Stimulated activated CD8-positive, alpha-beta memory T cell treated with anti-CD3 and anti-CD28 coated beads, Interleukin-4, amount 100 ng/mL, for 1 hour (primary cell): ENCODE results near the gene TRPC6.

Experiments
- DNase-seq, 2 donors: peaks; one replicate each; pipeline ENCODE4 v3.0.0-alpha.2; 2020; ENCODE audit warnings: low read depth in 2 of 2, low spot score in 1 of 2

The TRPC6 gene

DNA sequence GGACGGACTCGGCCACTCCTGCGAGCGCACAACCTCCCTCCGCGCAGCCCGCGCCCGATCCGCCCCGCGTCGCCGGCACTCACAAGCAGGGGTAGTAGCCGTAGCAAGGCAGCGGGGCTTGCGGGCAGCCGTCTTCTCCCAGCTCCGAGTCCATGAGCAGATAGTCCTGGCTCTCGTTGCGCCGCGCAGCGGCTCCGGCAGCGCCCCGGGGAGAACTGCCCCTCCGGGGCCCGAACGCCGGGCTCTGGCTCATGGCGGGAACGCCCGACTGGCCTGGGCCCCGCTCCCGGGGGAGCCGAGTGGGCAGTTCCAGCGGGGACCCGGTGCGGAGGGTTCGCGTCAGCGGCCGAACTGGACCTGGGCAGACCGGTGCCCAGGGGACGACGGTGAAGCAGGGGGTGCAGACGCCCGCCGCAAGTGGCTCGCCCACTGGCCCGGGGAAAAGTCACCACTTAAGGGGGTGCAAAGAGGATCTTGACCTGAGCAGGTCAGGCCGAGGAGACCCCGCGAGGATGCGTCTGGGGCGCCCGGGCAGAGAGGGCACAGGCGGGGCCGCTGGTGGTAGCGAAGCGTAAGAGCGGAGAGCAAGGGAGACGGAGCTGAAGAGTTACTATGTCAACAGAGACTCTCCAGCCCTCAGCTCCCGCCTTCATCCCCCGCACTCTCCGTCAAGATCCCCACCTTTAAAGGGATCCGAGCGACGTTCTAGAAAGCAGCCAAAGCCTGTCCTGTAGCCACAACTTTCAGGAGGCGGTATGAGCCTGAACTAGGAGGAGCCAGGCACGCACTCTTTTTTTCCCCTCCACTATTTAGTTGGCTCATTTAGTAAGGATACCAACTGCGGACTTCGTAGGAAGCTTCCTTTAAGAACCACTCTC, at the start of gene TRPC6:
Gene TRPC6, minus strand, starts transcription at position 757 of the 878 bp plus-strand sequence. Its CDS starts 504 bp downstream, at position 253.
- DNase-seq = no peak

DNA sequence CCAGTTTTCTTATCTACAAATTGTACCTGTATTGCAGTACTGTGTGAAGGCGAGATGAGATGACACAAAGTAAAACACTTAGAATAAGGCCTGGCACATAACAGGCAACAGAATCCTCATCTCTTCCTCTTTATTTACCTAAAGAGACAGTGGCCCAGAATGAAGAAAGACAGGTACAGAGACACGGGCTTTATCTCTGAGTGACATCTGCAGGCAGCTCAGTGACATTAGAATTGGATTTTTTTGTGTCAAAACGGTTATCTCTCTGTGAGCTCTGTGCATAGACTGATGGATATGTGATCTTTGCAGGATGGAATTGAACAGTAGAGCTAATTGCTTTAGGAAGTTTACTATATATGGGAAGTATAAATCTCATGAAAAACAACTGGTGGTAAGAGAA, 36.2 kb upstream of the TRPC6 start:
- no peak for DNase-seq

DNA sequence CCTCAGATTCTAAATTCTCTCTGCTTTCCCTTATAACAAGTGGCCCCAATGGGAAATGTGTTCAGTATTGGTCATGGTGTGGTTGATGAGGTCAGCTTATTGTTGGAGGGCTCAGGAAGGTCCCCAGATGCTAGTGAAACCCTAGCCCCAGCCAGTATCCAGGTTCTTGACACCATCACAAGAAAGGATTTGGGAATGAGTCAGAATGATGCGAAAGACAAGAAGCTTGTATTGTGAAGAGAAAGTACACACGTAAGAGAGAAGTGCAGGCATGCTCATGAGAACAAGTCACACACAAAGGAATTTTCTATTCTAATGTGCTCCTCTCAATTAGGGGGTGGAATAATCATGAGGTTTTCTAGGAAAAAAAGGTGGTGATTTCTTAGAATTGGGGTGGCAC, 34.9 kb upstream of the TRPC6 start:
- no peak for DNase-seq

DNA sequence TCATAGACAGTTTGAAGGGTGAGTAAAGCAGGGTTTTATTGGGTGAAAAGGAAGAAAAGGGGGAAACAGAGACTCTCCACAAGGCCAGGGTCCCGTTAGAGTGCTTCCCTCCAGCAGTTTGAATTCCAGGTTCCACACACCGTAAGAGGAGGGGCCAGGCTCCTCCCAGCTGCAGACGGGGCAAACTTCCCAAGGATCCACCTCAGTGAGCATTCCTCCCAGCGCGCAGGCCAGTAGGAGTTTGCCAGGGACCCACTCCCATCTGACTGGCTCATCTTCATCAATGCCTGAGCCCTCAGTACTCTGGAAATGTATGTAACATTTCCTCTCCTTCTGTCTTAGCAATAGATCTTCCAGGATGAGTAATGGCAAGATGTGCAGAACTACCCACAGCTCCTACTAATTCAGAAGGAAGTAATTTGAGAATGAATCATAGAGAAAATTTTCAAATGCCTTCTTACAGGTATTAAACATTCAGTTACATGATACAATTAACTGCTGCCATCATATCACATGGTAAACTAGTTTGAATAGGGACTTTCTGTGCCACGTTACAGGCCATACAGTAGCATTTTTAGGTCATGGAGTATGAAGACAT, 34.0 kb upstream of the TRPC6 start:
- DNase-seq = no peak

DNA sequence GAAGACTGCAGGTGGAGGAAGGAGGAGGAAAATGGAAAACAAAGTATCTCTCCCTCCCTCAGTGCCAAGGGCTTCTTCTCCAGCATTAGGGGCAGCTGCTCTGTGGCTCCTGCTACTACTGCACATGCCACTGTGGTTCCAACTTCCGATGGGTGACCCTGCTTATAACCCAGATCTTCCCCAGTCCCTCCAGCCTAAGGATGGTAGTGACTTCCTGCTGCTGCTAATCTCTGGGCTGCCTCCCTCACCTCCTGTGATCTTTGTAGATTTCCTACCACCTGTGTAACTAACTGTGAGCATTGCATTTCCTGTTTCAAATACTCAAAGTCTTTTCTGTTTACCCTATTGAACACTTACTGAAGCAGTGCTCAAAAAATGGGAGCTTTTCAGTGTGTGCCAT, 28.7 kb upstream of the TRPC6 start:
- no peak for DNase-seq

DNA sequence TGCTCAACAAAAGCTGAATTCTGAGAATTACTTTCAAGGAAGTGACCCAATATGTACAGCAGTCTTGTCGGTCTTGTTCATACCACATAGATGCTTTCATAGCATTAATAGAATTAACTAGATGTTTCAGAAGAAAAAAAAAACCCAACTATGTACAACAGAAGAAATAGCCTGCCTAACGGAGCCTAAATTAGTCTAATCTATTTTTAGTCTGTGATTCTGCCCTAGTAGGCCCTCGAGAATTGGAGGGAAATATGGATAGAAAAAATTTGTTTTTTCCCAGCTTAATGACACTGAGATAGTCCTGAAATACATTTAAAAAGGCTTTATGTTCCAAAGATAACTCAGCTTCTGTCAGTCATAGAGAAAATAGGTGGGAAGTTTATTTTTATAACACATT, 17.1 kb upstream of the TRPC6 start:
- DNase-seq = no peak

DNA sequence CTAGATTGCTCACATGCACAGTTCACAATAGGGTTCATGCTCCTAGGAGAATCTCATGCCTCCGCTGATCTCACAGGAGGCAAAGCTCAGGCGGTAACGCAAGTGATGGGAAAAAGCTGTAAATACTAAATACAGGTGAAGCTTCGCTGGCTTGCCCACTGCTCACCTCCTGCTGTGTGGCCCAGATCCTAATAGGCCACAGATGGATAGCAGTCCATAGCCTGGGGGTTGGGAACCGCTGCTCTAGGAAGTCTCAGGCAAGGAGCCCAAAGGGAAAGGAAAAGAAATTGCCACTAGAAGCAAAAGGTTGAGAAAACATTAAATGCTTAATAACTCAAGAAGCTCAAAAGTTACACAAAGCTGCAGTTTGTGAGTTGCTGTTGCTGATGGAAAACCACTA, 3.2 kb upstream of the TRPC6 start:
- no peak for DNase-seq

DNA sequence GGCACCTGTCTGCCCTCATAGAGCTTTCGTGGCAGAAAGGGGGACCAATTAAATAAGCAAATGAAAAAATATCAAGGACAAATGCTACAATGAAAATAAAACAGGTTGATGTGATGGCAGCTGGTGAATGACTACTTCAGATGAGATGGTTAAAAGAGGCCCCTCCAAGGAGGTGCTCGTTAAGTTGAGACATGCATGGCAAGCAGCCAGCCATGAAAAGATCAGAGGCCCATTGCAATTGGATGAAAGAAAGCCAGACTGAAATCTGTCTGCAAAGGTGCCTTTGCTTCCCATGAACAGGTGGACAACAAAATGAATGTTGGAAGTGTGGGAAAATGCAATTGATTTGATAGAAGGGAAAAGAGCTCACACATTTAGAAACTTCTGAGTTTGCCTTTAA, 848 bp upstream of the TRPC6 start:
- DNase-seq = no peak

DNA sequence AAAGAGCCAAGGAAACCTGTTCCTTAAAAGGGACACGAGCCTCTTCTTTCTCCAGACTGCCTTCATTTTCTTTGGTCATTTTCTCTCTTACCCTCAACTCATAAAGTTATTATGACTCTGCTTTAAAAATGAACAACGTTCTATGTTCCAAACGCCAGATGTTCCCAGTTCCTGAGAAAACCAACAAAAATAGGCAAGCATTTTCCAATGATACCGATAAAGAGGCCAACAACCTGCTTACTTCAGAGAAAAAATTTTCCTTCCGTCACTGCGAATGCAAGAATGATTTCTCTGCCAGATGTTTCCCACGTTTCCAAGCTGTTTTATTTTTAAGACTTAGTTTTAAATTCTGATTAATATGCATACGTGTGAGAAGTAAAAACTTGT, 315 bp upstream of the TRPC6 start:
- no peak for DNase-seq

DNA sequence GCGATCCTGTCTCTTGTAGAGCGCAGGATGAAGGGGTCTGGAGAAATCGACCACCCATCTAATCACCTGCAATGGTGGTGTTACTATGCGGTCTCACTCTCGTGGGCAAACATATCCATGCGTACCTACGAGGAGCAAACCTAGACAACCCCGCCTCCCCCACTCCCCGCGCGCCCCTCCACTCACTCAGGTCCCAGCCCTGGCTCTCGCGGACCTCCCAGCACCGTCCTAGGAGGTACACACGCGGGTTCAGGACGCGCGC, 887 bp downstream of the TRPC6 start:
- DNase-seq = no peak

DNA sequence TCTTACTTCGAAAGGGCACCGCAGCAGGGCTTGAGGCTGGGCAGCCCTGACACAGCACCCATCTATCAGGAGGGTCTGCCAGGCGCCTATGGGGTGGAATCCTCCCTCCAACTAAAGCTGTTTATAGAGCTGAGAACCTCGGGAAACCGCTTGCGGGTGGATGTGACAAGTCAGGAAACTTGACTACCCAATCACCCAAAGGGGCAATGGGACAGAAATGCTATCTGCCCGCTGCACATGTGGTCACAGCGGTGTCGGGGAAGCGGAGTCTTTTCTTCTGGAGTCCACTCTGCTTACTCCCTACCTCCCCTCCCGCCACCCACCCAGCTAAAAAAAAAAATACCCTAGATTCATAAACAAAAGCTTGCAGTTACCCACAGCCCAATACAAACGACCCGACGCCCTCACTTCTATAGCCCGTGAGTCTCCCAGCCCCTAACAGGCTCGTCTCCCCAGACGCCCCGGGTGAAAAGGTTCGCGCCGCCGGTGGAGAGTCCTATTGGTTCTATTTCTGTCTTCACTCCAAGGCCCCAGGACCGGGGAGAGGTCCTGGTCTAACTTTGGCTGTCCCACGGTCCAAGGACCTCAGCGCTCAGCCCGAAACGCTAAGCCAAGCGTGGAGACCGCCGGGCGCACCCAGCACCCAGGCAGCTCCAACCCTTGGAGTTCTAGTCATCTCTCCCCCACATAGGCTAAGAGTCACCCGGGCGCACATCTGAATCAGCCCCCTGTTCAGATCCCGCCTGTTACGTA, 1.4 kb downstream of the TRPC6 start:
- no peak for DNase-seq

DNA sequence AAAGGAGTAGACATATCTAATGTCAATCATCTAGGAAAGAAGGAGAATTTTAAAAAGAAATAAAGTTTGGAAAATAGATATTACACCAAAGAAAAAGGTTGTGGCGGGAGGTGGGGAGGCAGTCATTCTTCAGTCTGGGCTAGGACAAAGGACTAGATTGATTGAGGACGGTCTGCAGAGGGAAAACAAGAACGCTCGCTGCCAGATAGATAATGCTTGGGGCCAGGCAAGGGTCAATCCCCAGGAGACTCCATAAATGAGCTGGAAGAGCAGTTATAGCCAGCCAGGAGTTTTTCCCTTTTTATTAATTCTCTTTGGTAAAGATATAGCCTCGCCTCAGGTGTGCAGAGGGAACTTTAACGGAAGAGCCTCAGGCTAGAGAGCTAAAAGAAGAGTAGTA, 6.3 kb downstream of the TRPC6 start:
- no peak for DNase-seq

DNA sequence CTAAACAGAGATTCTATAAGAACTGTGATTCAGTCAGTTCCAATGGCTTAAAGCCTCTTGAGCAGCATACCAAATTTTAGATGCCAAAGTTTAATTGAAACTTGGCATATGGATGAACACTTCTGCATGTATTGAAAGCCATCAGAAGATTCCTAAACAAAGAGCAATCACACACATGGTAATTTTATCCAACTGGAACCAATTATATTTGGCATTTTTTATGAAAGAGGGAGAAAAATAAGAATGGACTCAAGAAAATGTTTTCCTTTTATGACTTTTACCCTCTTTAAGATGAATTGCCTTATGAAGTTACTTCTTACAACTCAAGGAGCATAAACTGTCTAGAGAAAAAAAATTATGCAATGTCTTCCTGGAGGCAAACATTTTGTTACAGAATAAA, 7.4 kb downstream of the TRPC6 start:
- no peak for DNase-seq

DNA sequence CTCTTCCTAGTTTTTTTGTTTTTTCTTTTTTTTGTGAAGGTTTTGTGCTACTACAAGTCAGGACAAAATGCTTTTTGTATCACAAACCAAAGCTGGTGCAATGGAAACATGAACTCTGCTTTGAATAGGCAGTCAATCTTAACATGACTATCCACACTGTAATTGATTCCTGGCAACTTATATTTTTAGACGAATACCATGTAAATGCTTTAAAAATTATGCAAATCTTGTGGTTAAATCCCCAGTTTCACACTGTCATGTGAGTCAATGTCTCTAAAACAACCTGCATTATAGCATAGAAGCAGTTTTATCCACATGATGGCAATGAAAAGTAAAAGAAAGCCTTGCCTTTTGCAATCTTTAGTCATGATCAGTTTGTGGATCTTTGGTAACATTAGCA, 8.9 kb downstream of the TRPC6 start:
- DNase-seq = no peak

DNA sequence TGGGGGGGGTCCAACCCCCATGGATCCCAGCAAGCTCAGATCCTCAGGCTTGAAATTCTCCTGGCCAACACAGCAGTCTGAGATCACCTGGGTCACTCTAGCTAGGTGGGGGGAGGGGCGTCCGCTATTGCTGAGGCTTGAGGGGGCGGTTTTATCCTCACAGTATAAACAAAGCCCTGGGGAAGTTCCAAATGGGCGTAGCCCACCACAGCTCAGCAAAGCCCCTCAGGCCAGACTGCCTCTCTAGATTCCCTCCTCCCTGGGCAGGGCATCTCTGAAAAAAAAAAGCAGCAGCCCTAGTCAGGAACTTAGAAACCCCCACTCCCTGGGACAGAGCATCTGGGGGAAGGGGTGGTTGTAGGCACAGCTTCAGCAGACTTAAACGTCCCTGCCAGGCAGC, 16.7 kb downstream of the TRPC6 start:
- DNase-seq = no peak

DNA sequence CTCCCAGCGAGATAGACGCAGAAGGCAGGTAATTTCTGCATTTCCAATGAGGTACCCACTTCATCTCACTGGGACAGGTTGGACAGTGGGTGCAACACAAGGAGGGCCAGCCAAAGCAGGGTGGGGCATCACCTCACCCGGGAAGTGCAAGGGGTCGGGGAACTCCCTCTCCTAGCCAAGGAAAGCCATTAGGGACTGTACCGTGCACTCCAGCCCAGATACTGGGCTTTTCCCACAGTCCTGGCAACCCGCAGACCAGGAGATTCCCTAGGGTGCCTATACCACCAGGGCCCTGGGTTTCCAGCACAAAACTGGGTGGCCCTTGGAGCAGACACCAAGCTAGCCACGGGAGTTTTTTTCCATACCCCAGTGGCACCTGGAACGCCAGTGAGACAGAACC, 17.2 kb downstream of the TRPC6 start:
- no peak for DNase-seq

DNA sequence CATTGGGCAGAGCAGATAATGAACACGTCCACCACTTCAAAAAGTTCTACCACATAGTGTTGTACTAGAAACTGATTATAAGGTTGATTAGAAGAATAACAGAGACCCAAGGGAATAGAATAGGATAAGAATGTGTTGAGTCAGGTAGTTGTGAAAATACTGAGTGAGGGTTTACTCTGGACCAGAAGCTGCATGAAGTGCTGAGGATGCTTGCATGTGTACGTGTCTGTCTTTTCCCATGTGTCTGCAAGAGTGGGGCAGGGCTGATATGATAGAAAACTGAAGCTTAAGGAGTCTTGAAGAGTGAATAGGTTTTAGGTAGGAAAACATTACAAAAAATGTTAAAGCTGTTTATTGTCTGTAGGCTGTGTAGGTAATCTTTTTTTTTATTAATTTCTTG, 20.6 kb downstream of the TRPC6 start:
- no peak for DNase-seq

DNA sequence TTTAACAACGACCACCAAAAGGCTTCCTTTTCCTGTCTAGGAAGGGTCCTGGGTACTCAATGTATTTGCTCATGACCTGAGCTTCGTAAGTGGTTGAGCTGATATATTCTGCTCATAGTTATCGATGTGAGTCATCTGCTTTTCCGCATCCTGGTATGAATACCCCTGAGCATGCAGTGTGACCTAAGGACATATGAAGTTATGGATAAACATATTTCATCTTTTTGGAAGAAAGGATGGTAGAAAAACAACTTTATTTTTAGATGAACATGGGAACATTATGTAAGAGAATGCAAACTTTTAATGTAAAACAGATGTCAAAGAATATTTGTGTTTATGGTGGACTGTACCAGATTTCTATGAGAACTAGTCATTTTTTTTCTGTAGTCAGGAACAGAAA, 28.4 kb downstream of the TRPC6 start:
- DNase-seq = no peak

DNA sequence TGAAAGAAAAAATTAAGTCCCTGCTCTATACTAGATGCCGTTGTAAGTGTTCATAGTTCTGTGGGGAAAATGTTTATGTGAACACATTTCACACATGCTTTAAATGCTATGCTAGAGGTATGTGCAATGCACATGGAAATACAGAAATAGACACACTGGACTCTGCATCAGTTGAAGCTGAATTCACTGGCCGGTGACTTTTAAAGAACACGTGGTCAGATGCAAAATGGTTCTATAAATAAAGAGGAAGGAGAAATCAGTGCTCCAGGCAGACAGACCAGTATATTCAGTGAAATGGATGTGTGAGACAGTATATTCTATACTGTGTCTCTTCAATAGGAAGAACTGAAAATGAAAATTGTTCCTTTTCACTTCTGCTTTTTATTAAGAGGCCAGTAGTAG, 29.9 kb downstream of the TRPC6 start:
- no peak for DNase-seq

DNA sequence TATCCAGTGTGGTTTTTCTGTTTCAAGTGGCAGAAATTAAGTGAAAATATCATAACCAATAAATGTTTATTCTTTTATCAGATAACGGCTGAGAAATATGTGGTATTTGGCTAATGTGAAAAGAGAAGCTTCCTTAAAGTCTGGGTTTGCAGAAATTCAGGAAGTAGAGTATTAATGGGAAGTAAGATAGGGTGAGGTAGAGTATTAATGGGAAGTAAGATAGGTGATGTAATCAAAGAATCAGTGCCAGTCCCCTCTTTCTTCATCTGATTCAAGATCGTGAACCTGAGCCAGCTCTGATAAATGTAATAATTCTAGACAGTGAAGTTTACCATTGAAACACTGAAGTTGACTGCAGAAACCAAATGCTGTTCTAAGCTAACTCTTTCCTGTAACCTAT, 30.9 kb downstream of the TRPC6 start:
- no peak for DNase-seq

DNA sequence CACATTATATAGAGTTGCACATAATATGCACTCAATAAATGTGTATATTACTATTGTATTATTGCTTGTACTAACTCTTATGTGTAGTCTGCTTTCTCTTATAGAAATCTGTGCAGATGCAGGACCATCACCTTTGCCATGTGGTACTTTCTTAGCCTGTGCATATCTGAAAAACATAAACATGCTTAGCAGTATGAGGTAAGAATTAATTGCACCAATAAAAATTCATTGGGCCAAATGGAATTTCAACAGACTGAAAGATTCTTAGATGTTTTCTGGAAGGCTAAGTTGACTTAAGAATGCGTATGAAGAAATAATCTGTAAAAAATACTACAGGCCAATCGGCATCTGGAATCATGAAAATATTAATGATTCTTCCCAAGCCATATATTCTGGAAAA, 55.3 kb downstream of the TRPC6 start:
- DNase-seq = no peak

DNA sequence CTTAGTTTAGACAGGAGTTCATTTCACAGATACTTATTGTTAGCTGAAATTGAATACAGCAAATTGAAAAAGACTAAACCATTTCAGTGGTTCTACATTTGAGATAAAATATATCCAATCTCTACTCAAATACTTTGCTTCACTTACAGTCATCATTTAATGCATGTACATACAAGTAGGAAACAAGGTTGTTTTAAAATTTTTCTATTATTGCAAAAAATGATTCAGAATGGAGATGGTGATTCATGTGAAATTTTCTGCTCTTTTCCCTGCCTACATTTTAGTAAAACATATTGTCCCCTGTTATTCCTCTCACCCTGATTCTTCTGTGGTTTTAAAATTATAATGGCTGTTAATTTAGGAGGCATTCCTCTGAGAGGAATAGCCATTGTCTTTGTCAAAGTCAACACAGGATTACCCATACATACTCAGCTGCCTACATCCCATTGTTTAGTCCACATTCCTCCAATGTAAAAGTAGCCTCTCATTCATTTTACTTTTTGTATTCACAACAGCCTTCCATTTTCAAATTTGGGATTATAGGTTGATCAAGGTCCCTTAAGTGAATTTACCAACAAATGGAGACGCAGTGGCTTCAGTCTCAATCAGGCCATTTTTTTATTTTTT, 60.1 kb downstream of the TRPC6 start:
- DNase-seq = no peak
